OCI-LY3 (cell line): Measurements from ENCODE around the gene WLS.

ENCODE experiments used
- EZH2phosphoT487 ChIP-seq: fragments of 200-600 bp; shearing (Covaris generic); IDR thresholded peaks from 2 replicates; pipeline ENCODE4 v1.6.1; 2018; ENCODE audit warnings: antibody characterized with exemption, mixed run types, low read depth
- TF ChIP-seq, protein P1 (sequence below): fragments of 200-600, 300-600 bp; sonication (generic); IDR thresholded peaks from 2 replicates; pipeline ENCODE4 v1.5.1; 2014; ENCODE audit warnings: antibody characterized with exemption, low read length, low read depth

DNA sequence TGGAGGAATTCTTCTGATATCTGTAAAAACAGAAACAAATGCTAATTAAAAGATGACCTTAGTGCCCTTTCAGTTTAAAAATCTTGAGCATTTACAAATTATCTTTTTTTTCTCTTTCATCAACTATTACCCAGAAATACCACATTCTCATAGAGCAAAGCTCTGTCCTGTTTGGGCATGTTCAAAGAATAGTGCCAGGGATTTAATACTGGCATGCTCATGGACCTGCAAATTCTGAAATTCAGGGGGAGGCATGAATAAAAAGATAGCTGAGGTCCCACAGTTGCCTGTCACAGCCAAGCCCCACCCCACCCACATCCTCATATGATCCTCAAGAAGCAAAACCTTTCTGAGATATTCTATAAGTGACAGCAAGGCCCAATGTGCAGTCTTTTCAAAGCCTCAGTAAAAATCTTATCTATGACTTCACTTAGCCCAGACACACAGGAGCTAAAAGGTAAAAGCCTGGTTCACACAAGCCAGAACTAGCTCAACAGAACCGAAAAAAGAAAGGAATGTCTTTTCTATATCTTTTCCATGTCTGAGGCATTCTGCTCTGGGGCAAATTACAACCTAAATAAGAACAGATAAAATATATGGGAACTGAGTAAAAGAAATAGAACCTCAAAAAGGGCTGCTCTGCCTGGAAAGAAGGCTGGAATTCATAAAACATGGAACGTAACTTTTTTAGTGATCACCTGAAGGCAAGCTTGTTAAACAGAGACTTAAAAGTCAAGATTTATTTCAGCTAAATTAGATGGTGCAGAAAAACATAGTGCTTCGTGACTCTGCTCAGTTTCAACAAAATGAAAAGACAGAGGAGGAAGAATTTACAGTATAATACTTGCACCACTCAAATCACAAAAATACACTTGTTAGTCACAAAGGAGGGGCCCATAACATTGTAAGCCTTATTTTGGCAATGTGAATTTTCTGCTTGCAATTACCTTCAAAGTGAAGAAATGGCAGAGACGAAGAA, 11.0 kb downstream of the WLS start:
- TF ChIP-seq, protein P1, sequence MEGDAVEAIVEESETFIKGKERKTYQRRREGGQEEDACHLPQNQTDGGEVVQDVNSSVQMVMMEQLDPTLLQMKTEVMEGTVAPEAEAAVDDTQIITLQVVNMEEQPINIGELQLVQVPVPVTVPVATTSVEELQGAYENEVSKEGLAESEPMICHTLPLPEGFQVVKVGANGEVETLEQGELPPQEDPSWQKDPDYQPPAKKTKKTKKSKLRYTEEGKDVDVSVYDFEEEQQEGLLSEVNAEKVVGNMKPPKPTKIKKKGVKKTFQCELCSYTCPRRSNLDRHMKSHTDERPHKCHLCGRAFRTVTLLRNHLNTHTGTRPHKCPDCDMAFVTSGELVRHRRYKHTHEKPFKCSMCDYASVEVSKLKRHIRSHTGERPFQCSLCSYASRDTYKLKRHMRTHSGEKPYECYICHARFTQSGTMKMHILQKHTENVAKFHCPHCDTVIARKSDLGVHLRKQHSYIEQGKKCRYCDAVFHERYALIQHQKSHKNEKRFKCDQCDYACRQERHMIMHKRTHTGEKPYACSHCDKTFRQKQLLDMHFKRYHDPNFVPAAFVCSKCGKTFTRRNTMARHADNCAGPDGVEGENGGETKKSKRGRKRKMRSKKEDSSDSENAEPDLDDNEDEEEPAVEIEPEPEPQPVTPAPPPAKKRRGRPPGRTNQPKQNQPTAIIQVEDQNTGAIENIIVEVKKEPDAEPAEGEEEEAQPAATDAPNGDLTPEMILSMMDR, result no peak
- TF ChIP-seq EZH2phosphoT487, result no peak
